ACC112 (cell line): ENCODE measurements around the gene CALML3.
"Not testable (repeated sequence)": the region's sequence is repeated elsewhere in the genome, so short reads cannot be mapped to it uniquely, and the experiment has no call there.

ENCODE experiments used
- H2AFZ ChIP-seq: fragments of 200-600 bp; sonication (generic); one replicate; pipeline ENCODE4 v1.6.0; 2017; ENCODE audit warnings: antibody characterized with exemption, low read length; ENCODE audit not compliant: unreplicated experiment
- H3K27ac ChIP-seq: fragments of 200-600 bp; sonication (generic); 2 replicates; pipeline ENCODE4 v1.5.1; 2014; ENCODE audit warnings: low read depth, mild to moderate bottlenecking, antibody characterized with exemption, low read length, moderate library complexity
- H3K27me3 ChIP-seq: fragments of 200-600 bp; sonication (generic); 2 replicates; pipeline ENCODE4 v1.6.1; 2014; ENCODE audit warnings: mild to moderate bottlenecking, antibody characterized with exemption, low read length, moderate library complexity, mixed read lengths; ENCODE audit not compliant: insufficient read depth
- H3K36me3 ChIP-seq: fragments of 200-600 bp; sonication (generic); 2 replicates; pipeline ENCODE4 v1.6.1; 2016; ENCODE audit warnings: mild to moderate bottlenecking, antibody characterized with exemption, low read length, moderate library complexity, mixed read lengths; ENCODE audit not compliant: insufficient read depth
- H3K4me1 ChIP-seq: fragments of 200-600 bp; sonication (generic); one replicate; pipeline ENCODE4 v1.6.1; 2016; ENCODE audit warnings: low read length, mixed read lengths; ENCODE audit not compliant: insufficient read depth, unreplicated experiment, control insufficient read depth
- H3K4me3 ChIP-seq: fragments of 200-600 bp; sonication (generic); 2 replicates; pipeline ENCODE4 v1.5.1; 2014; ENCODE audit warnings: mild to moderate bottlenecking, low read depth, low read length
- H3K79me2 ChIP-seq: fragments of 200-600 bp; sonication (generic); one replicate; pipeline ENCODE4 v1.6.0; 2016; ENCODE audit warnings: low read length; ENCODE audit not compliant: control insufficient read depth, unreplicated experiment, insufficient read depth

Gene CALML3

GRCh38 chr10:5524641-5525560 is at the start of gene CALML3:
CALML3 (plus strand) TSS chr10:5524961; CDS start chr10:5525086, 125 bp downstream.
- no peak within 1 kb of the TSS for H3K27ac ChIP-seq
- no peaks in the 10 kb centered on the region for H3K4me1 ChIP-seq
- H3K27me3 ChIP-seq = peaks cover 3% of the 10 kb centered on the region; the same call in 1 of the 2 replicates
- H2AFZ ChIP-seq = no peak within 1 kb of the TSS
- H3K79me2 ChIP-seq = no peaks in the 10 kb centered on the region
- no peak within 1 kb of the TSS for H3K4me3 ChIP-seq
- H3K36me3 ChIP-seq = no peaks in the 10 kb centered on the region

- H3K36me3 ChIP-seq, H3K4me1 ChIP-seq, H3K27ac ChIP-seq: not testable (repeated sequence)
These were observed 49.7 kb upstream of the CALML3 start for GRCh38 chr10:5475088-5475487.

GRCh38 chr10:5475974-5476807 is 48.6 kb upstream of the CALML3 start:
- H3K4me1 ChIP-seq, H3K79me2 ChIP-seq, H3K36me3 ChIP-seq, H3K27me3 ChIP-seq, H3K4me3 ChIP-seq, H2AFZ ChIP-seq, H3K27ac ChIP-seq: not testable (repeated sequence)

More at GRCh38 chr10:5475088-5475487, 49.7 kb upstream of the CALML3 start:
- not testable (repeated sequence) for H3K27me3 ChIP-seq, H3K4me3 ChIP-seq, H3K79me2 ChIP-seq, H2AFZ ChIP-seq

- Histone ChIP-seq H3K27me3 (no peaks in the 10 kb centered on the region), H3K4me3 (no peak overlapping the region), H3K79me2 (no peaks in the 10 kb centered on the region), H3K27ac (no peak overlapping the region), H3K36me3 (no peaks in the 10 kb centered on the region), H2AFZ (no peak overlapping the region), H3K4me1 (no peaks in the 10 kb centered on the region)
These were observed 47.7 kb upstream of the CALML3 start for GRCh38 chr10:5476918-5477525.

- Histone ChIP-seq H3K4me1 (no peaks in the 10 kb centered on the region), H3K36me3 (no peaks in the 10 kb centered on the region), H3K79me2 (no peaks in the 10 kb centered on the region), H3K27me3 (no peaks in the 10 kb centered on the region), H3K27ac (no peak overlapping the region), H3K4me3 (no peak overlapping the region), H2AFZ (no peak overlapping the region)
These were observed 46.6 kb upstream of the CALML3 start for GRCh38 chr10:5477948-5478693.

GRCh38 chr10:5478694-5479305 is 46.0 kb upstream of the CALML3 start:
- no peaks in the 10 kb centered on the region for H3K4me1 ChIP-seq
- H3K36me3 ChIP-seq = no peaks in the 10 kb centered on the region
- H3K4me3 ChIP-seq = no peak overlapping the region
- H2AFZ ChIP-seq = no peak overlapping the region
- H3K79me2 ChIP-seq = no peaks in the 10 kb centered on the region
- H3K27ac ChIP-seq = no peak overlapping the region
- no peaks in the 10 kb centered on the region for H3K27me3 ChIP-seq

- Histone ChIP-seq H3K4me3 (no peak overlapping the region), H3K4me1 (no peaks in the 10 kb centered on the region), H3K27ac (no peak overlapping the region), H3K36me3 (no peaks in the 10 kb centered on the region), H2AFZ (no peak overlapping the region), H3K27me3 (peaks cover 7% of the 10 kb centered on the region; the same call in 1 of the 2 replicates), H3K79me2 (no peaks in the 10 kb centered on the region)
These were observed 45.1 kb upstream of the CALML3 start for GRCh38 chr10:5479481-5480161.

- no peaks in the 10 kb centered on the region for H3K79me2 ChIP-seq
- no peaks in the 10 kb centered on the region for H3K36me3 ChIP-seq
- no peaks in the 10 kb centered on the region for H3K4me1 ChIP-seq
- H3K4me3 ChIP-seq = no peak overlapping the region
- H2AFZ ChIP-seq = no peak overlapping the region
- peaks cover 7% of the 10 kb centered on the region; the same call in 1 of the 2 replicates for H3K27me3 ChIP-seq
- no peak overlapping the region for H3K27ac ChIP-seq
These were observed 44.4 kb upstream of the CALML3 start for GRCh38 chr10:5480162-5480941.

GRCh38 chr10:5481121-5481520 is 43.6 kb upstream of the CALML3 start:
- H3K4me3 ChIP-seq = no peak overlapping the region
- no peak overlapping the region for H2AFZ ChIP-seq
- no peaks in the 10 kb centered on the region for H3K4me1 ChIP-seq
- no peaks in the 10 kb centered on the region for H3K36me3 ChIP-seq
- no peak overlapping the region for H3K27ac ChIP-seq
- H3K79me2 ChIP-seq = no peaks in the 10 kb centered on the region
- peaks cover 15% of the 10 kb centered on the region; the same call in 1 of the 2 replicates for H3K27me3 ChIP-seq
